MV-4-11 (cell line): Measurements from ENCODE around the gene KRT222.

Source experiments
- DNase-seq: peaks from one replicate; lab custom pipeline; 2025; lab: John Stamatoyannopoulos, UW

KRT222 gene

GRCh38 chr17:40615068-40615840 lies 49.7 kb downstream of the KRT222 start:
- peak; percentile 76 for DNase-seq

- no peak for DNase-seq
These were observed 50.4 kb downstream of the KRT222 start for GRCh38 chr17:40614431-40615067.

GRCh38 chr17:40613467-40614154 lies 51.4 kb downstream of the KRT222 start:
- no peak for DNase-seq

- DNase-seq, result no peak
These were observed 52.3 kb downstream of the KRT222 start for GRCh38 chr17:40612599-40613244.

GRCh38 chr17:40611840-40612474 lies 53.0 kb downstream of the KRT222 start:
- DNase-seq, result no peak

- no peak for DNase-seq
These were observed 54.6 kb downstream of the KRT222 start for GRCh38 chr17:40610359-40610758.

- no peak for DNase-seq
These were observed 56.9 kb downstream of the KRT222 start for GRCh38 chr17:40608061-40608581.

- no peak for DNase-seq
These were observed 57.3 kb downstream of the KRT222 start for GRCh38 chr17:40607641-40608040.

- no peak for DNase-seq
These were observed 58.2 kb downstream of the KRT222 start for GRCh38 chr17:40606548-40607353.

GRCh38 chr17:40605306-40605705 lies 59.7 kb downstream of the KRT222 start:
- DNase-seq, result no peak
